TTC549 (cell line): ENCODE measurements around the gene MGST3.
A peak's percentile ranks its signal among the peaks of the same experiment; 100 is the strongest.
"Not testable (repeated sequence)": the region's sequence is repeated elsewhere in the genome, so short reads cannot be mapped to it uniquely, and the experiment has no call there.

Experiments used
- FAIRE-seq: peaks from 2 replicates; lab custom pipeline; 2012; peaks lifted over from hg19 to GRCh38; lab: Jason Lieb, UNC

Gene MGST3

GRCh38 chr1:165629848-165630628 is 996 bp upstream of the MGST3 start:
- no peak for FAIRE-seq

GRCh38 chr1:165631342-165632151 is 513 bp downstream of the MGST3 start:
- no peak for FAIRE-seq

- FAIRE-seq: no peak
Measured at GRCh38 chr1:165632152-165632469, 1.1 kb downstream of the MGST3 start.

- FAIRE-seq: no peak
Measured at GRCh38 chr1:165632491-165632890, 1.5 kb downstream of the MGST3 start.

- FAIRE-seq: no peak
Measured at GRCh38 chr1:165633614-165634013, 2.6 kb downstream of the MGST3 start.

- FAIRE-seq: no peak
Measured at GRCh38 chr1:165634154-165634921, 3.3 kb downstream of the MGST3 start.

- no peak for FAIRE-seq
Measured at GRCh38 chr1:165635329-165635728, 4.3 kb downstream of the MGST3 start.

GRCh38 chr1:165635823-165636222 is 4.8 kb downstream of the MGST3 start:
- no peak for FAIRE-seq

GRCh38 chr1:165637427-165637826 is 6.4 kb downstream of the MGST3 start:
- no peak for FAIRE-seq

- not testable (repeated sequence) for FAIRE-seq
Measured at GRCh38 chr1:165638211-165638610, 7.2 kb downstream of the MGST3 start.

GRCh38 chr1:165639821-165640623 is 9.0 kb downstream of the MGST3 start:
- FAIRE-seq: no peak

GRCh38 chr1:165641231-165641987 is 10.4 kb downstream of the MGST3 start:
- FAIRE-seq: peak; percentile 13

- FAIRE-seq: no peak
Measured at GRCh38 chr1:165644064-165644735, 13.2 kb downstream of the MGST3 start.

GRCh38 chr1:165645654-165646366 is 14.8 kb downstream of the MGST3 start:
- FAIRE-seq: no peak

GRCh38 chr1:165647517-165647916 is 16.5 kb downstream of the MGST3 start:
- FAIRE-seq: no peak

- FAIRE-seq: no peak
Measured at GRCh38 chr1:165647970-165648369, 16.9 kb downstream of the MGST3 start.

- FAIRE-seq: no peak
Measured at GRCh38 chr1:165648919-165649572, 18.0 kb downstream of the MGST3 start.

- no peak for FAIRE-seq
Measured at GRCh38 chr1:165650981-165651625, 20.1 kb downstream of the MGST3 start.
